Suppressor macrophage (primary cell): Measurements from ENCODE around the gene CKS1B.
A peak's percentile ranks its signal among the peaks of the same experiment; 100 is the strongest.

Experiments used
- DNase-seq, 4 experiments: peaks; one replicate each; pipeline ENCODE4 v3.0.0-alpha.2; 2020 to 2022

CKS1B gene

GRCh38 chr1:154945962-154946850 lies 28.3 kb upstream of the CKS1B start:
- DNase-seq = no peak

- no peak for DNase-seq
Measured at GRCh38 chr1:154948079-154948478, 26.4 kb upstream of the CKS1B start.

DNA sequence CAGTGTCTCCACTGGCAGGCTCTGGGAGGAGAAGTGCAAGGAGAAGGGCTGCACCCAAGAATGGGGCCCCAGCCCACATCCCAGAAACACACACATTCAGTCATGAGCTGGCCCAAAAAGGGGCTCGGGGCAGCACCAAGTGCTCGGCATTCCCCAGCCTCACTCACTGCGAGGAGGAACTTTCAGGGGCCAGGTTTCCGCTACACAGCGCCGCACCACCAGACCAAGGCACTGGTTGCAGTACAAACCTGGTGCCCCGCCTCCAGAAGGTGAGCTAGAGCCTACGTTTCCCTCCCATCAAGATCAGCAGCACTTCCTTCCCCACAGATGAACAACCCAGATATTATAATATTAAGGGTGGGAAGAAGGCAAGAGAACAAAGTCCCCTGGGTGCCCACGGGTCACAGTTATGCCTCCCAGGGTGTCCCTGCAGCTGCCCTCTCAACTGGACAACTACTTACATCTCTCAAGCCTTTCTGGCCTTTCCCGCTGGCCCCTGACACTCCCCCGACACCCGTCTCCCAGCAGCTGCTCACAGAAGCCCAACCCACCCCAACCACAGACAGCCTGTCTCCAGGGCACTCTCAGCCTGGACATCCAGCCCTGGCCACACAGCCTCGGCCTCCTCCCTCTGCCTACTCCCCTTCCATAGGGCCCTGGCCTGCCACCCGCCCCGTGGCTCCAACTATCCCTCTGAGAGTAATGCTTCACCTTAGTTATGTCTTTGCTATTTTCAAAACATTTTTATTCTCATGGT lies 22.4 kb upstream of the CKS1B start:
- no peak for DNase-seq

- DNase-seq = no peak
Measured at GRCh38 chr1:154952664-154953063, 21.8 kb upstream of the CKS1B start.

- DNase-seq = no peak
Measured at GRCh38 chr1:154953611-154954038, 20.9 kb upstream of the CKS1B start.

DNA sequence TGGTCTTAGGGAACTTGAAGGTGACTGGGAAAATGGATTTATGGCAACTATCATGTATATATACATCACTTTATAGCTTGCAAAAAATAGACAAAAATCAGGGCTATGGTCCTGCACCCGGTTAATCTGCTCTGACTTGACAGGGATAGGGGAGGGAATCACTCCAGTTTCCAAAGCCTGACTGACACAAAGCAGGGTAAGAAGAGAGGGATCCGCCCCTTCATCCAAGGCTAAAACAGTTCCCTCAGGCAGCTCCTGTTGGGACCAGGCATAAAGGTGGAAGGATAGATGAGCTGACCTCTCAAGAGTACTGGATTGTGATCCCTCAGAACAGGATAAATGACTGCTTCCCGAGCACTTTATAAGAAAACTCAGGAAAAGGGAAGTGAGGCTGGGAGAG lies 19.9 kb upstream of the CKS1B start:
- DNase-seq = no peak

DNA sequence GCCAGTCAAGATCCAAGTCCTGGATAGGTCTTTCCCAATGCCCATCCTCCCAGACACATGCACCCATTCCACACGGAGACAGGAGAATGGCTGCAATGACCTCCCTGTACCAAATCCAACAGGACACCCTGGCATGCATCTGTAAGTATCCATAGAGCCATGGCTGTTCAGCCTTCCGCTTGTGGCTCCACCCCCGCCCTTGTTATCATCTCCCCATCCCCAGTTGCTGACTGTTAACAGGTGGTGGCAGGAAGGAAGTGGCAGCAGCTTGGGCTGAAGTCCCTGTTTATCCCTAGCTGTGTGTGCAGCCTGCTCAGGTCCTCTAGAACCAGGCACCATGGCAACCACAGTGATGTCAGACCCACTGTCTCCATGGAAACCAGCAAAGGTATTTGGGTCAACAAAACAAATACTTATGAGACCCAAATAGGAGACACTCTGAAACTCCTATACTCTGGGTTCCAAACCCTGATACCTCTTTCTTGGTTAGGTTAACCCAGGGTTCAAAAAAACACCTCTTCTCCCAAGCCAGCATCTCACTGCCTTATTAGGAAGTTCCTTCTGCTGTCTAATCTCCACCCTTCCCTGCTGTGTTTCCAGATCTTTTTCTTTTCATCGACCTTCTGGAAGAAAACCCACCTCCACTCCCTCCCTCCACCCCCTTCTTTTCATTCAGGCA lies 19.3 kb upstream of the CKS1B start:
- DNase-seq = peak in 1 of 4 experiments; percentile 9

- DNase-seq = peak; percentile 84 to 91 (median 88)
Measured at GRCh38 chr1:154955718-154956543, 18.6 kb upstream of the CKS1B start, which contains the start of gene PBXIP1. TSS of gene PBXIP1 (minus strand) at chr1:154956099. CDS start at chr1:154953721, 2,378 bp downstream.

DNA sequence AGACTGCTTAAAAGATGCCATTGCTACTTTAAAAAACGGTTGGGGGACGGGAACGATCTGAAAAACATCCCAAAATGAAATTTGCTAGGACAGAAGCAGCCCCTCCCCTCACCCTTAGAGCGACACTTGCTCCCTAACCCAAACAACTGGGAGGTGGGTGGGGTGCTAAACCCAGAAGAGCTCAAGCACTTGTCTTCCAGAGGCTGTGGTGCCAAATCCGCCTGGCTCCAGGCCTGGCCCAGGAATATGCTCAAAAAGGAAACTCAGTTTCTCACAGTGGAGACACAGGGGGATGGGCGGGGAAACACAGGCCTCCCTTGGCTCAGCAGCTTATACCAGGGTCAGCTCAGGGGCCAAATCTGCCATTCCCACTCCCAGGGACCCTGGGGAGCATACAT lies 17.9 kb upstream of the CKS1B start:
- DNase-seq = no peak

DNA sequence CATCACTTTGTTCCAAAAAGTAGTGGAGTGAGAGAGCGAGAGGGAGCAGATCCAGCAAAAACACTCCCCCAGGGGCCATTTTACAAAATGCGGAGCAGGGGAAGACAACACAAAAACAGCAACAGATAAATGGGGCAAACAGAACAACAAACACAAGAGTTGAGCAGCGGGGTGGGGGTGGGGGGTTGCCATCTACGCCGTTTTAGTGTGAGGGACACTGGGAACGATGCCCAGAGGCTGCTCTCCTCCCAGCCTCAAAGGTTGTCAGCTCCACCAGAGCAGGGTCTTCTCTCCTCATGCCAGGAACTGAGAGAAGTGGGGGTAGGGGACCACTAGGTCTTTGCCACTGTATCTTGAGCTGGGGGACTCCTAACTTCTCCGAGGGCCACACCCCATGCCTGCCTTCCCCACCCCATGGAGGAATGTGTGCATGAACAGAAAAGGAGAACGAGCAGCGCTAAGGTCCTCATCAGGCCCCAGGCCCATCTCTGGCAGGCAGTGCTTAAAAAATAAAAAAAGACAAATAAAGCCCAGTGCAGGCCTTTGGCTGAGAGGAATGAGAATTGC lies 17.3 kb upstream of the CKS1B start:
- DNase-seq = no peak

- peak in 1 of 4 experiments; percentile 26 for DNase-seq
Measured at GRCh38 chr1:154958036-154958435, 16.4 kb upstream of the CKS1B start.

DNA sequence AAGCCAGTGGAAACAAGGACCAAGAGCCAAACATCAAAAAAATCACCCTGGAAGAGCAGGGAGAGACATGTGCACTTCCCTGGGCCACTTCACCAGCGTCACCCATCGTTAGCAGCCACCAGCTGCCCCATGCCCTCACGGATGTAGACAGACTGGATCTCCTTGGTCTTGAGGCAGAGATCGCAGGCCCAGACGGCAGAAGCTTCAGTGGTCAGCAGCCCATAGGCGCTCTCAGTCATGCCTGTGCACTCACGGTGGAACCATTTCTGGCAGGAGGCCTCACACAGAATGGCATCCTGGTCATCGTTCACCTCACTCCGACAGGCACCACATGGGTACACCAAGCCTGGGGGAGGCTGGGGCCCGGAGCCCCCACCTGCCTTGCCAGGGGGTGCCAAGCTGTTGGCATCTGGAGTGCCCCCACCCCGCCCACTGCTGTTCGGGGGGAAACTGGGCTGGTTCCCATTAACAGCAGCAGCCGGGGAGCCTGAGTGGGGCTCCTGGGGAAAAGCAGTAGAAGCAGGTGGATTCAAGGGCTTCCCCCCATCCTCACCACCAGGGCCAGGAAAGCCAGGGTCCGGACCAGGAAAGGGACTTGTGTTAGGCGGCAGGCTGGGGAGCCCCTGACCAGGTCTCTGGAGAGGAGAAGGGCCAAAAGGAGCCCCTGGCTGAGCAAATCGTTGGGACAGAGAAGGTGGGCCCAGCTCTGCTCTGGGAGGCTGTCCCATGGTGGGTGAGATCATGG lies 15.6 kb upstream of the CKS1B start:
- no peak for DNase-seq

DNA sequence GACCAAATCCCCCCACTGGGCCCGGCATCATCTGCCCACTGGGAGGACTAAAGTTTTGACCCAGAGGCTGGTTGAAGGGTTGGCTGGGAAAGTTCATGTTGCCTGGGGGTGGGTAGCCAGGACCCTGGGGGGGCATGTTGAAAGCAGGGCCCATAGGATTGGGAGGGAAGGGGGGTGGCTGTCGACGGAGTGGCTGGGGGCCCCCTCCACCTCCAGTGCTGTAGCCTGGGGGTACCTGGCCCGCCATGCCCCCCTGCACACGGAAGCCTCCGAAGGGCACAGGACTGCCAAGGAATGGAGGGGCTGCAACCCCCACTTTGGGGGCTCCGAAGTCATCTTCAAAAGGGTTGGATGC lies 15.1 kb upstream of the CKS1B start:
- no peak for DNase-seq

- peak in 1 of 4 experiments; percentile 9 for DNase-seq
Measured at GRCh38 chr1:154960446-154961136, 13.9 kb upstream of the CKS1B start.

GRCh38 chr1:154961207-154962155 lies 13.0 kb upstream of the CKS1B start, which contains the start of gene PYGO2:
TSS of gene PYGO2 (minus strand) at chr1:154961782. CDS start at chr1:154961576, 206 bp downstream.
- DNase-seq = peak; percentile 78 to 92 (median 84)

GRCh38 chr1:154962156-154962749 lies 12.2 kb upstream of the CKS1B start:
- DNase-seq = peak in 3 of 4 experiments; percentile 21 to 52 (median 39)

GRCh38 chr1:154962795-154963330 lies 11.6 kb upstream of the CKS1B start:
- no peak for DNase-seq

GRCh38 chr1:154963643-154964042 lies 10.8 kb upstream of the CKS1B start:
- DNase-seq = no peak
